Stimulated activated CD4-positive, alpha-beta T cell treated with anti-CD3 and anti-CD28 coated beads, Interleukin-15, amount 100 ng/mL, for 24 hours (primary cell): ENCODE results near the gene DNAJB1.

Experiments
- DNase-seq: peaks from one replicate; pipeline ENCODE4 v3.0.0-alpha.2; 2020

The DNAJB1 gene

GRCh38 chr19:14495672-14496028 is 22.5 kb downstream of the DNAJB1 start:
- no peak for DNase-seq

DNA sequence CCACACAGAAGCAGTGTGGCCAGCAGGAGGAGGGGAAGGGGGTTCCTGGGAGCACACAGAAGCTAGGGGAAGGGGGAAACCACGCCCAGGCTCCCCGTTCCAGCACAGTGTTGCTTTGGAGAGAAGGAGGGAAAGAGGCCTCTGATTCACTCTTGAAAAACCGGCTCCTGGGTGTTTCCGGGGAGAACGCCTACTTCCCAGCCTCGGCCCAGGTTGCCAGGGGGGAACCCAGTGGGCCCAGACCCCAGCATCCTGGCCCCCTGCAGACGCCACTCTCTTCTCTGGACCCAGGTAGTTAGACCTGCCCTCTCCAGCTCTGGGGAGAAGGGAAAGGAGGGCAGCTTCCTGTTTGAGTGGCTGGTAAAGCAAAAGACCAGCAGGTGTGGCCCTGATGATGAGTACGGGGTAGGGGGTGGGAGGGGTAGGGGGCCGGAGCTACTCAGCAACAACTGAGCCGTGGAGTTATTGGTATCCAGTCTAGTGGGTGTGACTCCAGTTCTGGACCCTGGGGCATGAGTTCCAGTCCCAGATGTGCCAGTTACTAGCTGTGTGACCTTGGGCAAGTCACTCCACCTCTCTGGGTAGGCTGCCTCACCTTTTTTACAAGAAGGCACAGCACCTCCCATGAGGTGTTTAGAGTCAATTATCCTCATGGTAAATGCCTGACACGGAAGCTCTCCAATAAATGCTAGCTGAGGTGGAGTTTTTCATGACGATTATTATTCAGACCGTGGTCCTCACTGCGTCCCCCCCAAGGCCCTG is 23.1 kb downstream of the DNAJB1 start:
- DNase-seq, result no peak

GRCh38 chr19:14494411-14494810 is 23.8 kb downstream of the DNAJB1 start:
- DNase-seq, result no peak

GRCh38 chr19:14492756-14493337 is 25.4 kb downstream of the DNAJB1 start:
- no peak for DNase-seq

- DNase-seq, result no peak
Observed at GRCh38 chr19:14487370-14488125, 30.6 kb downstream of the DNAJB1 start.

DNA sequence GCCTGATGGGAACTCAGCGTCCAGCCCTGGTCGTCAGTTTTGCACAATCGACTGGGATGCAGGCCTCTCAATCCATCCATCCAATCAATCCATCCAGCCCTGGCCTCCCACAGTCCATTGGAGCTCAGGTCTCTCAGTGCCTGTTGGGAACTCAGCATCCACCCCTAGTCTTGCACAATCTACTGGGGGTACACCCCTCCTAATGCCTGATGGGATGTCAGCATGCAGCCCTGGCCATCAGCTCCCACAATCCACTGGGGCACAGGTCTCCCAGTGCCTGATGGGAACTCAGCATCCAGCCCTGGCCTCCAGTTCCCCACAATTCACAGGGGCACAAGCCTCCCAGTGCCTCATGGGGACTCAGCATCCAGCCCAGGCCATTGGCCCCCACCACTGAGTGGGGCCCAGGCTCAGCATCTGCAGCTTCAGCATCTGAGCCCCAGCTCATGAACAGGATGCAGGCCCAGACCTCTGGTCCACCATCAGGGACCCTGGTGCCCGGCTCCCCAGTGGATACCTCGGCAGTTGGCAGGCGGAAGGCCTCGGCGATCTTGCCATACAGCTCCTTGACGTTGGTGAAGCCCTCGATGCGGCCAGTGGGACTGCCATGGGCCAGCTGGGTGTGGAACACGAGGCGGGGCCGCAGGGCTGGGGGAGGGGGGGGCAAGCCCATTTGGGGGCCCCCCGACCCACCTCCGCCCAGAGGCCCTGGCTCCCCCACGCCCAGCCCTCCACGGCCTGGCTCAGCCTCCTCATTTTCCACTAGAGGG is 35.8 kb downstream of the DNAJB1 start:
- no peak for DNase-seq

- DNase-seq, result no peak
Observed at GRCh38 chr19:14480700-14481079, 37.5 kb downstream of the DNAJB1 start.

GRCh38 chr19:14479975-14480699 is 38.1 kb downstream of the DNAJB1 start:
- DNase-seq, result peak; percentile 78

- no peak for DNase-seq
Observed at GRCh38 chr19:14479309-14479974, 38.8 kb downstream of the DNAJB1 start.

DNA sequence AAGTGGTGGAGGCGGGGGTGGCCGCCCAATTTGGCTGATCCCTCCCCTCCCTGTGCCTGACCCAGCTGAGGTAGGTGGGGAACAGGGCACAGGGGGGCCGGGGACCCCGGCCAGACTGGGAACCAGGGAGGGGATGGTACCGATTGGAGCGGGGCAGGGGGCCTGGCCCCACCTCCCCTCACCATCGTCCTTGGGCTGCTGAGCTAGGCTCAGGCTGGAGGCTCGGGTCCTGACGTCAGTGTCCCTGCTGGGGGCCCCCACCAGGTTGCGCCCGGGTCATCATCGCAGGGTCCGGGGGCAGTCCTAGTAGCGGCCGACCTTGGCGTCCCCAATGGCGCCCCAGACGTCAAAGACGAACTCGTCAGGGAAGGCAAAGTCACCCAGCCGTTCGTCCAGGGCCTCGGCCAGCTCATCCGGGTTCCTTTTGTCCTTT is 40.1 kb downstream of the DNAJB1 start:
- no peak for DNase-seq

DNA sequence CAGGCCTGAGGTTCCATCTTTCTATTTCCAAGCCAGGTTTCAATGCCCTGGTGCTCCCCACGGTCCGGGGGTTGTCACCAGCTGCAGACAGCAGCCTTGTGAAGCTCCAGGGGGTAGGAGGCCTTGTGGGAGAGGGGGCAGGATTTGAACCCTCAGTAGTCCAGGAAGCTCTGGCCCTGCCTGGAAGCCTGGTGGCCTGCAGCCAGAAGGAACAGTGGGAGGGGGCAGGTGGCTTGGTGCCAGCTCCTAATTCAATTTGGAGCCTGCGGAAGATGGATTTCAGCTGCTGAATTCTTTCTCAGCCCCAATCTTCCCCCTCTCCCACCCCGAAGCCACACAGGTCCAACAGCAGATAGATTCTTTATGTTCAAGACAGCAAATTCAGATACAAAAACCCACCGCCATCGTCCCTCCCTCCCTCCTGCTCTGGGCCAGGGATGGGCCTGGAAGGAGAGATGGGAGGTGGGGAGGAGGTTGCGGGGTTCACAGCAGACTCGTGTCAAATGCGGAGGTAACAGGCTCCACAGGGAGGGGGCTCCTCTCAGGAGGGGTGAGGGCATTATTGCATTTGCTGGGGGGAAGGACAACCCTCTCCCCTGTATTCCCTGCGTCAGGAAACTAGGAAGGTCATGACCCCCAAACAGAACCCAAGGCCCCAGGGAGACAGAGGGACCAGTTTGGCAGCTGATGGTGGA is 40.6 kb downstream of the DNAJB1 start:
- no peak for DNase-seq

DNA sequence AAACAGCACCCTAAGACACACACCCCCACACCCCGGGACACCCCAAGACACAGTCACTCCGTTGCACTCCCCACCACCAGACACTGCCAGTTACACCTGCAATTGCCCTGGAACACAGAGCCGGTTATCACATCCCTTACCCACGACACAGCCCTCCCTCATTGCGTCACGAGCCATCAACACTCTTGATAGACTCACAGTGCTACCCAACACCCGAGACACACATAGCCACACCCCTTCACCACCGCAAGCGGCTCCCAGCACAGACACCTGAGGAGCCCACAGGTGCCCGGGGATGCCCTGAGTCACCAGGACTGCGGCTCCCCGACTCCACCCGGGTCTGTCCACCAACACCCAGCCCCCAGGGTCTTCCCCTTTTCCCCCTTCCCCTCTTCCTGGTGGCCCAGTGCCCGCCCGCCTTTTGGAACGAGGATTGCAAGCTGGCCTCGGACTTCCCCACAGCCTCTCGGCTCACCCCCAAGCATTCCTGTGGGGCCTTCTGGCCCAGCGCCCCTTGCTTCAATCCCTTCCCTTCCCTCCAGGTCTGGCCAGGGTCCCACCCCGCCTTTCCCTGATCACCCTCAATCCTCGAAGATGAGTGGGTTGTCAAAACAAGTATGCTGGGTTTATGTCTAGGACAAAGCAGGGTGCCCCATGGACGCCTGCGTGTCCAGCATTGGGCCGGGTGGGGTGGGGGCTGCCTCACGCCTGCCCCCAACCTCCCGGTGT is 41.4 kb downstream of the DNAJB1 start:
- DNase-seq, result peak; percentile 21

GRCh38 chr19:14476327-14476672 is 41.9 kb downstream of the DNAJB1 start:
- DNase-seq, result no peak

- peak; percentile 58 for DNase-seq
Observed at GRCh38 chr19:14475251-14476073, 42.7 kb downstream of the DNAJB1 start, which contains the start of gene PTGER1. TSS of gene PTGER1 (minus strand) at chr19:14475354. CDS start at chr19:14474320, 1,034 bp downstream.

GRCh38 chr19:14474827-14475226 is 43.4 kb downstream of the DNAJB1 start:
- no peak for DNase-seq

- DNase-seq, result no peak
Observed at GRCh38 chr19:14473978-14474578, 44.1 kb downstream of the DNAJB1 start.

DNA sequence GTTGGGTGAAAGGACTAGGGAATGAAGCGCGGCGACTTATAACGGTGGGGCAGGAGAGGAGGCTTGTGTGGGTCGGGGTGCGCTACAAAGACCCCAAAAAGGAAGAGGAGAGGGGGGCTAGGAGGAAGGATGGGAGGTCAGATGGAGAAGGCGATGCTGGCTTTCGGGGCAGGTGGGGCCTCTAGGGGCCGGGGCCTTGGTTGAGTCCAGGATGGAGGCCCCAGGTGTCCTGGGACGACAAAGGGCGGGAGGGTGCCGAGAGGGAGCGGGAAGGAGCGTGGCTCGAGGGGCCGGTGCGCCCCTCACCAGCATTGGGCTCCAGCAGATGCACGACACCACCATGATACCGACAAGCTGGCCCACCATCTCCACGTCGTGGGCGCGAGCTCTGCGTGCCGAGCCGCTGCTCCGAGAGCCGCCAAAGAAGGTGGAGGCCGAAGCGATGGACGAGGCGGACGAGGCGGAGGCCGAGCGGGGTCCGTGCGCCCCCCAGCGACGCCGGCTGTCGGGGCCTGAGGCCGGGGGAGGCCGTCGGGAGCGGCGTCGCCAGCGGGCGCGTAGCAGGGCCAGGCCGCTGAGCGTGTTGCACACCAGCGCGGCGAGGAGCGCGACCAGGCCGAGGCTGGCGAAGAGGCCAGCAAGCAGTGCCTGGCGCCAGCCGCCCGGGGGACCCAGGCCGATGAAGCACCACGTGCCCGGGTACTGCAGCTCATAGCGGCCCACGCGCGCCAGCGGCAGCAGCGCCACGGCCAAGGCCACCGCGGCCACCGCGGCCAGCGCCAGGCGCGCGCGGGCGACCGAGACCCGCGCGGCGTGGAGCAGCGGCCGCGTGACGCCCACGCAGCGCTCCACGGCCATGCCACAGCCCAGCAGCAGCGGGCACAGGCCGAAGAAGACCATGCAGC is 44.9 kb downstream of the DNAJB1 start:
- DNase-seq, result peak; percentile 39
